OCI-LY7 (cell line): ENCODE data around the gene IGDCC3.

Source experiments
- CTCF ChIP-seq: fragments of 200-600 bp; sonication (generic); conservative IDR thresholded peaks from 2 replicates; pipeline ENCODE4 v1.5.1; 2014; ENCODE audit warnings: mild to moderate bottlenecking, antibody characterized with exemption, low read length, moderate library complexity, mixed read lengths
- EZH2phosphoT487 ChIP-seq: fragments of 200-600 bp; sonication (generic); IDR thresholded peaks from 2 replicates; pipeline ENCODE4 v1.6.1; 2018; ENCODE audit warnings: low read depth, borderline replicate concordance, mild to moderate bottlenecking, mixed run types, antibody characterized with exemption, low read length, moderate library complexity, mixed read lengths

GRCh38 chr15:65344214-65344913 lies 33.4 kb downstream of the IGDCC3 start:
- TF ChIP-seq EZH2phosphoT487 = no peak
- TF ChIP-seq CTCF = no peak
